ENCODE data around the gene SLC4A8.
"Not testable (repeated sequence)": the region's sequence is repeated elsewhere in the genome, so short reads cannot be mapped to it uniquely, and the experiment has no call there.

The SLC4A8 gene

DNA sequence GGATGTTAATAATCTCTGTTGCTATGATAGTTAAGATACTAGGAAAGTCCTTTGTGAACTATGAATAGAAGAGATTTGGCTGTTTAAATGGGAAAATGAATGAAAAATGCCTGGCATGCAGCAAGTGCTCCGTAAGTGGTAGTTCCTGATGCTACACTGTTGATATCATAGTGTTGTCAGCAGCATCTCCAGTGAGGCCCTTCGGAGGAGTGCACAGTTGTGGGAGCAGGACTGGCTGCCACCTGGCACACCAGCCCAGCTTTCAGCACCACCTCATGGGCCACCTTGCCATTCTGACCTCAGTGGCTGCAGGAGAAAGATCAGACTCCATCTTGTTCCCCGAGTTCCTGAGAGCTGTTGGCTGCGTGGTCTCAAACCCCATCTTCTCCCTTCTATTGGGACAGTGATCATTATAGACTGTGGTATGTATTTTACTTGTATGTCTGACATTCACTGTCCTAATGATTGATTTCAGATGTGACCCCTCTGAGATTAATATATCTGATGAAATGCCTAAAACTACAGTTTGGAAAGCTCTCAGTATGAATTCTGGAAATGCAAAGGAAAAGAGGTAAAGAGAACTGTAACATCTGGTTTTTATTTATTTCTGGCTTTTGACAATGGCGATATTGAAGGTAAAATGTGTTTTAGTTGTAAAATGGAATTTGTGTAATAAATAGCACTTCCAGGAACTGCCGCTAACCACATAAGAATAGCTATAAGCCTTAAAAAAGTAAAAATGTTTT lies 80.9 kb downstream of the SLC4A8 start:
- Histone ChIP-seq H3K9ac (ENCODE audit: low read depth, low read length) (no peak overlapping the region), H3K9me3 (ENCODE audit: control insufficient read depth, insufficient read depth, low read length) (no peaks in the 10 kb centered on the region), H3K4me1 (ENCODE audit: insufficient read depth, low read length) (no peaks in the 10 kb centered on the region), H3K36me3 (ENCODE audit: insufficient read depth, low read length) (no peaks in the 10 kb centered on the region)

DNA sequence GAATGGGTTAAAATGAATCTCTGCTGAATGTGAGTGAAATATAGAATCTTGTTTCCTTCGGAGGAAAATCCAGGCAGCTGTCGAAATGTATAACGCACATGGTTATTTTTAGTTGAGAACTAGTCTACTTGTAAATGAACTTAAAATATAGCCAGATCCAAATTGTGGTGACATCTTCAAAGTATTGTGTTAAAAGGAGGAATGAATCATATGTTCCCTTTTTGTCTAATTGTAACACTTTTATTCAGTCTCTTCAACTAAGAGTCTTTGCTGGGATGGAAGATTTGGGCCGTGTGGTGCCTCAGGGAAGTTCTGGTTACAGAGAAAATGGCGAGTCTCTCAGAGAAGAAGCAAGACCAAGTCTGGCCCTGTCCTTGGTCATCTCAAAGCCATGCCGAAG lies 82.5 kb downstream of the SLC4A8 start:
- H3K4me1 ChIP-seq (ENCODE audit: insufficient read depth, low read length), result no peaks in the 10 kb centered on the region

GRCh38 chr12:51508285-51508684 lies 83.7 kb downstream of the SLC4A8 start:
- Histone ChIP-seq H3K9ac (ENCODE audit: low read depth, low read length) (no peak overlapping the region), H3K36me3 (ENCODE audit: insufficient read depth, low read length) (no peaks in the 10 kb centered on the region), H3K4me1 (ENCODE audit: insufficient read depth, low read length) (no peaks in the 10 kb centered on the region), H3K9me3 (ENCODE audit: control insufficient read depth, insufficient read depth, low read length) (no peaks in the 10 kb centered on the region)

More for the DNA sequence above, 82.5 kb downstream of the SLC4A8 start:
- H3K36me3 ChIP-seq (ENCODE audit: insufficient read depth, low read length), result no peaks in the 10 kb centered on the region
- no peak overlapping the region for H3K9ac ChIP-seq (ENCODE audit: low read depth, low read length)
- no peaks in the 10 kb centered on the region for H3K9me3 ChIP-seq (ENCODE audit: control insufficient read depth, insufficient read depth, low read length)

- no peaks in the 10 kb centered on the region for H3K9me3 ChIP-seq (ENCODE audit: control insufficient read depth, insufficient read depth, low read length)
- no peak overlapping the region for H3K9ac ChIP-seq (ENCODE audit: low read depth, low read length)
- no peaks in the 10 kb centered on the region for H3K4me1 ChIP-seq (ENCODE audit: insufficient read depth, low read length)
- H3K36me3 ChIP-seq (ENCODE audit: insufficient read depth, low read length), result no peaks in the 10 kb centered on the region
Observed at GRCh38 chr12:51511546-51512260, 87.1 kb downstream of the SLC4A8 start.

DNA sequence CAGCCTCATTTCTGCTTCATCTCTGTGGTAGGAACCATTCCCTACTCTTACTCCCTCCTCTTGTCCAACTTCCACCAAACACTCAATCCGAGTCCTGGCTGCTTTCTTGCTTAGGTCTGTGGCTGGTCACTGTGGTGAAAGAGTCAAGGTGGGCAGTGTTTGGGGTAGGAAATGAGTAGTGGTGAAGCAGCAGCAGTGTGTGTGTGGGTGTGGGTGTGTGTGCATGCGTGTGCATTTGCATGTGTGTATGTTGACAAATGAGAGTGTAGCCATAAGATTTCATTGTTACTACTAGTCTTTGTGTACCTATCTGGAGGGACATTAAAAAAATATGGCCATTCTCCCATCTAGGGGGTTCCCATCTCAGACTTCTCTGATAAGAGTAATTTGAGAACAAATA lies 87.8 kb downstream of the SLC4A8 start:
- H3K36me3 ChIP-seq (ENCODE audit: insufficient read depth, low read length), result no peaks in the 10 kb centered on the region
- no peaks in the 10 kb centered on the region for H3K9me3 ChIP-seq (ENCODE audit: control insufficient read depth, insufficient read depth, low read length)
- no peak overlapping the region for H3K9ac ChIP-seq (ENCODE audit: low read depth, low read length)
- no peaks in the 10 kb centered on the region for H3K4me1 ChIP-seq (ENCODE audit: insufficient read depth, low read length)

- H3K9ac ChIP-seq (ENCODE audit: low read depth, low read length); H3K36me3 ChIP-seq (ENCODE audit: insufficient read depth, low read length); H3K9me3 ChIP-seq (ENCODE audit: control insufficient read depth, insufficient read depth, low read length); H3K4me1 ChIP-seq (ENCODE audit: insufficient read depth, low read length): not testable (repeated sequence)
Observed at GRCh38 chr12:51515037-51515436, 90.4 kb downstream of the SLC4A8 start.

GRCh38 chr12:51517316-51517715 lies 92.7 kb downstream of the SLC4A8 start:
- Histone ChIP-seq H3K9me3 (ENCODE audit: control insufficient read depth, insufficient read depth, low read length) (no peaks in the 10 kb centered on the region), H3K36me3 (ENCODE audit: insufficient read depth, low read length) (no peaks in the 10 kb centered on the region), H3K4me1 (ENCODE audit: insufficient read depth, low read length) (no peaks in the 10 kb centered on the region), H3K9ac (ENCODE audit: low read depth, low read length) (no peak overlapping the region)

DNA sequence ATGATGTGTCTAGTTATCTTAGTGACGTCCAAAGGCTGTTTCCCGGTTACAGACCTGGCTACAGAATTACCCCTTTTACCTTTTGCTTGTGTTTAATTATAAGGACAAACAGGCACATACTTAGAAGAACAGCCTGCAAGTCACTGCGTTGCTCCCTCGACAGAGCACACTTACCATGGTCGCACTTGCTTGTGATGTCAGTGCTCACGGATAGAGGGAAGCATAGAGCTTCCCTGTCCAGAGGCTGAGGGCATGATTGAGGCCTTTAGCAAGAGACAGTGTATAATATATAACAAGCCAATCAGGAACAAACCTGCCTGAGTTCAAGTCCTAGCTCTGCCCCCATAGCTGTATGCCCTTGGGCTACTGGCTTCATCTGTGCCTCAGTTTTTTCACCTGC lies 93.2 kb downstream of the SLC4A8 start:
- Histone ChIP-seq H3K9ac (ENCODE audit: low read depth, low read length) (no peak overlapping the region), H3K36me3 (ENCODE audit: insufficient read depth, low read length) (no peaks in the 10 kb centered on the region), H3K4me1 (ENCODE audit: insufficient read depth, low read length) (no peaks in the 10 kb centered on the region), H3K9me3 (ENCODE audit: control insufficient read depth, insufficient read depth, low read length) (no peaks in the 10 kb centered on the region)

DNA sequence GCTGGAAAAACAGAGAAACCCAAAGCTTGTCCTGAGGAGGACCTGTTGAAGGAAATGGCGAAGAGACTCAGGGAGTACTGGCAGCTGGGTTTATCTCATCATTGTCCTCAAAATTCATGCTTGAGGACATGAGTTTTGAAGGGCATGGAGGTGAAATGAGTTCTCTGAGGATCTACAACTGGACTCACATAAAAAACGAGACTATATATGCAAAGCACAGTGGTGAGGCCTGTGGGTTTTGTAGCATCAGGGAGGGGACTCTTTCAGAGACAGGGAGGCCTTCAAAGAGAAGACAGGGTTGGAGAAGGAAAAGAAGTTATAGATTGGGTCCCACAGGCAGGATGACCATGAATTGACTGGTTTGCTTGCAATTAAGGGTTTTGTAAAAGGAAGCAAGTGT lies 95.1 kb downstream of the SLC4A8 start:
- no peaks in the 10 kb centered on the region for H3K4me1 ChIP-seq (ENCODE audit: insufficient read depth, low read length)
- H3K9ac ChIP-seq (ENCODE audit: low read depth, low read length), result no peak overlapping the region
- H3K36me3 ChIP-seq (ENCODE audit: insufficient read depth, low read length), result no peaks in the 10 kb centered on the region
- no peaks in the 10 kb centered on the region for H3K9me3 ChIP-seq (ENCODE audit: control insufficient read depth, insufficient read depth, low read length)

DNA sequence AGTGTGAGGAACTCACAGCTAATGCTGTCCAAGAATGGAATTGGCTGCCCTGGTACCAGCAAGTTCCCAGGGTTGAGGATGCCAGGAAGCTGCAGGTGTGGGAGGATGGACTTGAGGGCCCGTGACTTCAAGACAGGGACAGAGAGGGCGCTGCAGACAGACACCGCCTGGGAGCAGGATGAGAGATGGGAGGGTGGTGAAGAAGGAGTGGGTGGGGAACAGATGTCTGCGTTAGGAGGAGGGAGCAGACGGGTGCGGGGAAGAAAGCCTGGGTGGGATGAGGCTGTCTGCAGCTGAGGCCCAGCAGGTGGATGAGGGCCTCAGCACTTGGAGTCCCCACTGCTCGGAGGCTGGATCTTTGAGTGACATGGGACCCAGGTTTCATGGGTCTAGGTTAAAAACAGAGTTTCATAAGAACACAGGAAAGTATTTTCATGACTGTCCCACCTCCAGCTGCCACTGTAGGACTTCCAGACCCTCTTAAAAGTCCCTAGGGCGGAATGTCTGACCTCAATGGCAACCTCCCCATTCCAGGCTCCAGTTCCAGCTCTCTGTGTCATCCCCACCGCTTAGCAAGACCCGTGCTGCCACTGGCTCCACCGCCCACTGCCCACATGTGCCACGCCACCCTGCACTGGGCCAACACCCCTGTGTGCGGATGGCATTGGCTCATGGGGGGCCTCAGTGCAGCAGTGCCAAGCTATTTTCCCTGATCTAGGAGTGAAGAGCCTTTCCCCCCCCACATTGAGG lies 96.1 kb downstream of the SLC4A8 start:
- Histone ChIP-seq H3K4me1 (ENCODE audit: insufficient read depth, low read length) (no peaks in the 10 kb centered on the region), H3K9ac (ENCODE audit: low read depth, low read length) (no peak overlapping the region), H3K9me3 (ENCODE audit: control insufficient read depth, insufficient read depth, low read length) (no peaks in the 10 kb centered on the region), H3K36me3 (ENCODE audit: insufficient read depth, low read length) (no peaks in the 10 kb centered on the region)

DNA sequence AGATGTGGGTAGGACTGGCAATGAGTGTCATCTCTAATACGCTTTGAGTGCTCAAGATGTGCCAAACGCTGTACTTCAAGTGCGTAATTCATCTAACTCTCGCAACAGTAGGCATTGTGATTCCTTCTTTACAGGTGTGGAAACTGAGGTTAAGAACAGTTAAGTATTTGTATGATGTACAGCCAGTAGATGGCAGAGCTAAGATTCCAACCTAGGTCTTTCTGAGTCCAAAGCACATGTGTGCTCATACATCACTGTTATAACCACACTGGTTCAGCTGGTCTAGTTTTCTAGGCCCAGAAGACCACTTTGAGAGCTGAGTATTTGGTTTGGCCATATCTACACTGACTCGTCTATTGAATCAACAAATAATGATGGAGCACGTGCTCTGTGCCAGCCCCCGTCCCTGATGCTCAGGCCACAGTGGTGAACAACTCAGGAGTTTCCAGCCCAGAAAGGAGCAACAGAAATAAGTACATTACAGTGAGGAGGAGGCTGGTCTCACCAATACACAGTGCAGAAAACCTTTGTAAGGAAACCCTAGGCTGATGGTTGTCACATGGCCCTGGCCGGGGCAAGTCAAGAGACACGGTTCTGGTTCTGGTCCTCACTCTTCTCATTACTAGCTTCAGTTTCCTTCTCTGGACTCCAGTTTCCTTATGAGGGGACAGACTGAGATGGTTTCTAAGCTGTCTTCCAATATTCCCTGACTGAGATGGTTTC lies 97.1 kb downstream of the SLC4A8 start:
- no peak overlapping the region for H3K9ac ChIP-seq (ENCODE audit: low read depth, low read length)
- no peaks in the 10 kb centered on the region for H3K4me1 ChIP-seq (ENCODE audit: insufficient read depth, low read length)
- no peaks in the 10 kb centered on the region for H3K36me3 ChIP-seq (ENCODE audit: insufficient read depth, low read length)
- no peaks in the 10 kb centered on the region for H3K9me3 ChIP-seq (ENCODE audit: control insufficient read depth, insufficient read depth, low read length)

DNA sequence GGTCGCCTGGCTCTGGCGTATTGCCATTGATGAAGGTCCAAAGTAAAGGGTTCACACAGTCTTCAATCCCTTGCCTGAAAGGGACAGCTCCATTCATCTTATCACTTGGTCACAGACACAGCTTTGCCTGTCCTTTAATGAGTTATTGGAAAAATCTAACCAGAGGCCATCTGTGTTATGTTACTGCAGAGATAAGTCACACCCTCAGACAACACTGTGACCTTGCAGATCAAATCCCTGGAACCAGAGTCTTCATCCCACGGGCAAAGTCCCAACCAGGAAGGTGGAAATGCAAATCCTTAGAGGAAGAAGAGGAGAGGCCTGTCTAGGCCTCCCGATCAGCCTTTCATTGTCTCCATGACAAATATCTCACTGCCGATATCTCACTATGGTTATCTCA lies 98.1 kb downstream of the SLC4A8 start:
- Histone ChIP-seq H3K9me3 (ENCODE audit: control insufficient read depth, insufficient read depth, low read length) (no peaks in the 10 kb centered on the region), H3K9ac (ENCODE audit: low read depth, low read length) (no peak overlapping the region), H3K36me3 (ENCODE audit: insufficient read depth, low read length) (no peaks in the 10 kb centered on the region), H3K4me1 (ENCODE audit: insufficient read depth, low read length) (no peaks in the 10 kb centered on the region)

DNA sequence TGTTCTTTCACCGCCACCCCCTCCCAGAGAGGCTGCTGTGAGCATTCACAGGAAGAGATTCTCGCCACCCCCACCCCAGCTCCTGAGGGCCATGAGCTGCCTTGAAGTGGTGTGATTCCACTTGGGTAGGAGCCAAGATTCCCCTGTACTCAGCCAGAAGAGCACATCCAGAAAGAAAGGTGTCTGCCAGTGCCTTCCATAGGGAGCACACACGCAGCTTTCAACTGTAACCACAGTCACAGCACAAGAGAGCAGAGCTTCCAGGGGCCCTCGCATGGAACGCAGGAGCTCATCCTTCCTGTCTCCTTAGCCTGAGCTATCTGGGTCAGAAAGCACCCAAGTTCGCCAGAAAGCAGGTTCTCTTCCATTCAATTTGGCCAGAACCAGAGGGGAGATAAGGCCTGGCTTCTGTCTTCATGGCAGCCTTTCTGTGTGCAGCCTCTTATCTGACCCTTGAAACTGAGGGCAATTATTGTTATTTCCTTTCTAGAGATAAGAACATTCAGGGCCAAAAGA lies 99.8 kb downstream of the SLC4A8 start:
- H3K4me1 ChIP-seq (ENCODE audit: insufficient read depth, low read length), result no peaks in the 10 kb centered on the region
- no peaks in the 10 kb centered on the region for H3K9me3 ChIP-seq (ENCODE audit: control insufficient read depth, insufficient read depth, low read length)
- H3K9ac ChIP-seq (ENCODE audit: low read depth, low read length), result no peak overlapping the region
- H3K36me3 ChIP-seq (ENCODE audit: insufficient read depth, low read length), result no peaks in the 10 kb centered on the region

DNA sequence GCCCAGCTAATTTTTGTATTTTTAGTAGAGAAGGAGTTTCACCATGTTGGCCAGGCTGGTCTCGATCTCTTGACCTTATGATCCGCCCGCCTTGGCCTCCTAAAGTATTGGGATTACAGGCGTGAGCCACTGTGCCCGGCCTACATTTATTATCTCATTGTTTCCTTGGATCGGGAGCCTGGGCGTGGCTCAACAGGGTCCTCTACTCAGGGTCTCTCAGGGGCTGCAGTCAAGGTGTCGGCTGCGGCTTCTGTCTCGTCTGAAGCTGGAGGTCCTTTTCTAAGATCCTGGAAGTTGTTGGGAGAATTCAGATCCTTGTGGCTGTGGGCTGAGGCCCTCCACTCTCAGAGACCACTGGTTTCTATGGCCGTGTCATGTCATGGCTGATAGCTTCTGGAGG lies 100.9 kb downstream of the SLC4A8 start:
- Histone ChIP-seq H3K9ac (ENCODE audit: low read depth, low read length) (no peak overlapping the region), H3K36me3 (ENCODE audit: insufficient read depth, low read length) (no peaks in the 10 kb centered on the region), H3K4me1 (ENCODE audit: insufficient read depth, low read length) (no peaks in the 10 kb centered on the region), H3K9me3 (ENCODE audit: control insufficient read depth, insufficient read depth, low read length) (no peaks in the 10 kb centered on the region)
